B cell (primary cell): Measurements from ENCODE around the gene RAB11FIP5. TPM values are rescaled to one million over a fixed set of nuclear protein-coding genes. Genes with fewer than 3 reads are reported as not detected.

Experiments
- ATAC-seq: fragments of 200-7000 bp; cut with Tn5 transposase; one replicate; pipeline ENCODE4 v1.10.0; 2021; ENCODE audit warnings: low read depth, mild to moderate bottlenecking, moderate number of reproducible peaks, moderate library complexity
- CTCF ChIA-PET: fragments of 350-600 bp; sonication (Branson Sonifier 250); formaldehyde crosslinking; loops from one replicate; lab custom pipeline; 2021; ENCODE audit warnings: antibody characterized with exemption, inconsistent platforms; lab: Charles Lee
- POLR2A ChIA-PET: fragments of 350-600 bp; sonication (Branson Sonifier 250); formaldehyde crosslinking; loops from one replicate; lab custom pipeline; 2021; ENCODE audit warnings: antibody characterized with exemption; lab: Charles Lee
- DNase-seq: peaks from one replicate; pipeline ENCODE4 v3.0.0; 2013
- H2AFZ ChIP-seq: 2 replicates; pipeline ENCODE4 v1.6.1; 2012; ENCODE audit warnings: mild to moderate bottlenecking, low read depth, low read length; ENCODE audit not compliant: insufficient read depth, poor library complexity, severe bottlenecking
- H3K27ac ChIP-seq, 2 donors: 1 replicate in 1 of 2; 2 replicates in 1 of 2; pipeline ENCODE4 v1.5.1; 2012 to 2013; ENCODE audit warnings: low read length in 2 of 2, mild to moderate bottlenecking in 2 of 2, moderate library complexity in 1 of 2
- H3K27me3 ChIP-seq, 4 experiments: fragments of 200-600 bp in 1 of 4; sonication (generic) in 1 of 4; replicated peaks in 1 of 4; 1 replicate in 2 of 4; 2 replicates in 2 of 4; pipeline versions ENCODE4 v1.6.1 to v1.7.0; 2013 to 2016; ENCODE audit warnings: low read length in 3 of 4, mild to moderate bottlenecking in 2 of 4, mixed read lengths in 1 of 4, moderate library complexity in 1 of 4; ENCODE audit not compliant: insufficient read depth in 4 of 4, control insufficient read depth in 3 of 4; ENCODE audit errors: control extremely low read depth in 1 of 4
- H3K36me3 ChIP-seq, 2 experiments: replicated peaks in 1 of 2; 1 replicate in 1 of 2; 2 replicates in 1 of 2; pipeline versions ENCODE4 v1.6.1 to v1.7.1; 2013; ENCODE audit warnings: low read length in 1 of 2; ENCODE audit not compliant: insufficient read depth in 2 of 2, control insufficient read depth in 1 of 2; ENCODE audit errors: control extremely low read depth in 1 of 2, extremely low read depth in 1 of 2
- H3K4me1 ChIP-seq, 2 donors: fragments of 200-600 bp in 1 of 2; sonication (generic) in 1 of 2; 1 replicate in 1 of 2; 2 replicates in 1 of 2; pipeline versions ENCODE4 v1.5.1 to v1.6.1; 2013 to 2017; ENCODE audit warnings: low read length in 2 of 2; ENCODE audit not compliant: control insufficient read depth in 2 of 2, insufficient read depth in 2 of 2
- H3K4me2 ChIP-seq: replicated peaks from 2 replicates; pipeline ENCODE3; 2012; ENCODE audit warnings: mild to moderate bottlenecking, low read depth, low read length; ENCODE audit not compliant: poor library complexity, severe bottlenecking
- H3K4me3 ChIP-seq, 5 experiments: fragments of 200-600 bp in 1 of 5; sonication (generic) in 1 of 5; 1 replicate in 3 of 5; 2 replicates in 2 of 5; pipeline versions ENCODE4 v1.5.1 to v1.7.0; 2011 to 2016; ENCODE audit warnings: low read length in 4 of 5, mild to moderate bottlenecking in 4 of 5, low read depth in 2 of 5, control low read depth in 1 of 5, moderate library complexity in 1 of 5; ENCODE audit not compliant: insufficient read depth in 1 of 5; ENCODE audit errors: control extremely low read depth in 1 of 5, extremely low read depth in 1 of 5
- H3K79me2 ChIP-seq: fragments of 200-600 bp; sonication (generic); one replicate; pipeline ENCODE4 v1.6.0; 2016; ENCODE audit warnings: low read length; ENCODE audit not compliant: control insufficient read depth, insufficient read depth
- H3K9ac ChIP-seq: fragments of 200-600 bp; sonication (generic); 2 replicates; pipeline ENCODE4 v1.6.1; 2017; ENCODE audit warnings: mild to moderate bottlenecking, low read length, moderate library complexity
- H3K9me3 ChIP-seq, 3 donors: one replicate each; pipeline versions ENCODE4 v1.6.1 to v1.7.1; 2013; ENCODE audit warnings: low read length in 2 of 3; ENCODE audit not compliant: control insufficient read depth in 2 of 3, insufficient read depth in 1 of 3; ENCODE audit errors: control extremely low read depth in 1 of 3
- H4K20me1 ChIP-seq: 2 replicates; pipeline ENCODE4 v1.6.0; 2012; ENCODE audit warnings: mild to moderate bottlenecking, low read length; ENCODE audit not compliant: insufficient read depth, control insufficient read depth, poor library complexity, severe bottlenecking
- H3K27ac Mint-ChIP-seq: one replicate; pipeline ENCODE4 v1.8.0; 2021; ENCODE audit warnings: mixed read lengths
- H3K27me3 Mint-ChIP-seq: one replicate; pipeline ENCODE4 v1.8.0; 2021; ENCODE audit warnings: mixed read lengths
- H3K4me1 Mint-ChIP-seq: one replicate; pipeline ENCODE4 v1.8.0; 2021; ENCODE audit warnings: mixed read lengths
- H3K4me3 Mint-ChIP-seq: one replicate; pipeline ENCODE4 v1.8.0; 2021; ENCODE audit warnings: mixed read lengths
- H3K9me3 Mint-ChIP-seq: one replicate; pipeline ENCODE4 v1.8.0; 2022; ENCODE audit warnings: mixed read lengths; ENCODE audit not compliant: insufficient read depth
- CTCF ChIP-seq: fragments of 200-600 bp; IDR thresholded peaks from one replicate; pipeline ENCODE4 v1.8.0; 2022; ENCODE audit warnings: antibody characterized with exemption, mild to moderate bottlenecking
- EZH2 ChIP-seq: IDR thresholded peaks from 2 replicates; pipeline ENCODE4 v1.6.1; 2012; ENCODE audit warnings: borderline replicate concordance, low read depth, mild to moderate bottlenecking, moderate library complexity, low read length; ENCODE audit not compliant: insufficient read depth, poor library complexity, severe bottlenecking
- WGBS: methylation state at CpG from one replicate; pipeline ENCODE4 v1.1.5; 2013; ENCODE audit warnings: missing lambda C conversion rate; ENCODE audit not compliant: insufficient coverage; 5-methylcytosine and 5-hydroxymethylcytosine counted together
- intact Hi-C: fragments of 100-400 bp; cut with micrococcal nuclease; formaldehyde crosslinking; loops from one replicate; pipeline ENCODE4 v1.10.0; 2022
- polyA plus RNA-seq: library from polyadenylated mRNA; depleted of rRNA; stranded (reverse); fragments of >200 nt; gene quantifications from 2 replicates; pipeline ENCODE4 v1.2.3, GENCODE V29; 2012
- total RNA-seq, 2 donors: library from RNA; stranded (reverse); fragments of 120-200 nt in 1 of 2; gene quantifications; 1 replicate in 1 of 2; 2 replicates in 1 of 2; pipeline versions ENCODE4 v1.2.3 to v1.2.4, GENCODE V29; 2013 to 2022

RAB11FIP5 gene
- total and polyA plus RNA-seq, 2 donors (not counting 1 experiment from before 2014, with no cell fraction given) = 1.7 to 4.6 TPM

- H3K9me3 ChIP-seq = peaks cover 0 to 5% (median 1%) of the 10 kb centered on the region in 3 donors
- ATAC-seq (no peak), DNase-seq (no peak)
- intact Hi-C loops = no loop called here
- H3K9ac ChIP-seq = no peak overlapping the region
- Mint-ChIP-seq H3K27me3 (peaks cover 25% of the 10 kb centered on the region), H3K4me3 (no peak overlapping the region), H3K27ac (no peak overlapping the region), H3K4me1 (no peaks in the 10 kb centered on the region), H3K9me3 (no peaks in the 10 kb centered on the region)
- H3K4me3 ChIP-seq = no peak overlapping the region
- ChIA-PET CTCF (interaction anchor here (1.0 kb wide), 1 partner anchor 11 kb away, joined by 3 read pairs; no protein-coding TSS in a partner anchor), POLR2A (no interaction called here)
- TF ChIP-seq EZH2 = no peak
- no peak for TF ChIP-seq CTCF
- H2AFZ ChIP-seq = no peak overlapping the region
- H3K27me3 ChIP-seq = peaks cover 0 to 10% (median 2%) of the 10 kb centered on the region in 4 experiments
- H3K4me2 ChIP-seq = no peak overlapping the region
- H3K36me3 ChIP-seq = no peaks in the 10 kb centered on the region
- H3K27ac ChIP-seq = no peak overlapping the region
- no peaks in the 10 kb centered on the region for H4K20me1 ChIP-seq
- 100% methylated on average over 1 of the region's 3 CpGs for WGBS
- H3K4me1 ChIP-seq = no peaks in the 10 kb centered on the region
- H3K79me2 ChIP-seq = no peaks in the 10 kb centered on the region
Observed at GRCh38 chr2:73131807-73132206, 19.1 kb upstream of the RAB11FIP5 start.

- no peak overlapping the region for H3K4me3 Mint-ChIP-seq
- peaks cover 30% of the 10 kb centered on the region for H3K27me3 Mint-ChIP-seq
- intact Hi-C loops = no loop called here
- ATAC-seq (no peak), DNase-seq (no peak)
- no peak overlapping the region for H3K27ac Mint-ChIP-seq
- Histone ChIP-seq H3K36me3 (no peaks in the 10 kb centered on the region), H3K9me3 (peaks cover 0 to 7% (median 1%) of the 10 kb centered on the region in 3 donors), H3K4me3 (no peak overlapping the region), H4K20me1 (no peaks in the 10 kb centered on the region), H2AFZ (no peak overlapping the region), H3K79me2 (no peaks in the 10 kb centered on the region), H3K27me3 (peaks cover 0 to 10% (median 2%) of the 10 kb centered on the region in 4 experiments), H3K4me2 (no peak overlapping the region), H3K27ac (no peak overlapping the region), H3K9ac (no peak overlapping the region), H3K4me1 (no peaks in the 10 kb centered on the region)
- no peaks in the 10 kb centered on the region for H3K9me3 Mint-ChIP-seq
- no peaks in the 10 kb centered on the region for H3K4me1 Mint-ChIP-seq
- TF ChIP-seq CTCF = no peak
- no peak for TF ChIP-seq EZH2
- 100% methylated on average over 1 of the region's 5 CpGs for WGBS
- CTCF ChIA-PET = no interaction called here
- POLR2A ChIA-PET = no interaction called here
Observed at GRCh38 chr2:73130790-73131189, 18.0 kb upstream of the RAB11FIP5 start.
